OCI-LY3 (cell line): ENCODE data around the gene ZBTB11.

Source experiments
- CTCF ChIP-seq: fragments of 200-600, 300-600 bp; sonication (generic); IDR thresholded peaks from 2 replicates; pipeline ENCODE4 v1.5.1; 2014; ENCODE audit warnings: antibody characterized with exemption, low read length, low read depth
- EZH2phosphoT487 ChIP-seq: fragments of 200-600 bp; shearing (Covaris generic); IDR thresholded peaks from 2 replicates; pipeline ENCODE4 v1.6.1; 2018; ENCODE audit warnings: antibody characterized with exemption, mixed run types, low read depth

GRCh38 chr3:101675709-101676215, 1.2 kb downstream of the ZBTB11 start:
- TF ChIP-seq CTCF (no peak), EZH2phosphoT487 (no peak)
